WTC11 (cell line): ENCODE results near the gene CIP2A. TPM values are rescaled to one million over a fixed set of nuclear protein-coding genes. Genes with fewer than 3 reads are reported as not detected.
A peak's percentile ranks its signal among the peaks of the same experiment; 100 is the strongest.

ENCODE experiments used
- ATAC-seq: fragments of 200-7000 bp; cut with Tn5 transposase; 2 replicates; pipeline ENCODE4 v1.10.0; 2021; ENCODE audit warnings: mild to moderate bottlenecking, moderate library complexity
- CTCF ChIA-PET: fragments of 300-600 bp; sonication (Branson Sonifier 250); formaldehyde crosslinking; loops from one replicate; lab custom pipeline; 2021; ENCODE audit warnings: antibody characterized with exemption; lab: Charles Lee
- POLR2A ChIA-PET: fragments of 350-600 bp; sonication (Branson Sonifier 250); formaldehyde crosslinking; loops from one replicate; lab custom pipeline; 2021; ENCODE audit warnings: antibody characterized with exemption; lab: Charles Lee
- DNase-seq: peaks from one replicate; pipeline ENCODE4 v3.0.0; 2021; ENCODE audit warnings: low spot score
- H3K27ac Mint-ChIP-seq: 2 replicates; pipeline ENCODE4 v1.8.0; 2021; ENCODE audit warnings: mixed read lengths
- H3K27me3 Mint-ChIP-seq: 2 replicates; pipeline ENCODE4 v1.8.0; 2021; ENCODE audit warnings: low read depth, mild to moderate bottlenecking, moderate library complexity, mixed read lengths
- H3K36me3 Mint-ChIP-seq: 2 replicates; pipeline ENCODE4 v1.8.0; 2021; ENCODE audit warnings: mixed read lengths
- H3K4me1 Mint-ChIP-seq: 2 replicates; pipeline ENCODE4 v1.8.0; 2022; ENCODE audit warnings: mixed read lengths
- H3K4me3 Mint-ChIP-seq: 2 replicates; pipeline ENCODE4 v1.8.0; 2021; ENCODE audit warnings: mild to moderate bottlenecking, moderate library complexity, mixed read lengths
- H3K9me3 Mint-ChIP-seq: 2 replicates; pipeline ENCODE4 v1.8.0; 2021; ENCODE audit warnings: mixed read lengths
- ATF2 ChIP-seq: sonication (generic); formaldehyde crosslinking; IDR thresholded peaks from 2 replicates; pipeline ENCODE4 v1.8.1; 2022; ENCODE audit warnings: low read depth, missing genetic modification reagents, borderline replicate concordance
- ATF3 ChIP-seq: sonication (generic); formaldehyde crosslinking; conservative IDR thresholded peaks from 2 replicates; pipeline ENCODE4 v1.8.1; 2022; ENCODE audit warnings: mild to moderate bottlenecking, missing genetic modification reagents
- CBFB ChIP-seq: sonication (generic); formaldehyde crosslinking; IDR thresholded peaks from 2 replicates; pipeline ENCODE4 v1.8.1; 2022; ENCODE audit warnings: mild to moderate bottlenecking, low read depth, missing genetic modification reagents
- EMX1 ChIP-seq: fragments of 250-450 bp; sonication (Bioruptor Pico); IDR thresholded peaks from 2 replicates; pipeline ENCODE4 v1.8.0; 2021; ENCODE audit warnings: mild to moderate bottlenecking
- FOXJ3 ChIP-seq: sonication (generic); formaldehyde crosslinking; IDR thresholded peaks from 2 replicates; pipeline ENCODE4 v1.9.0; 2021; ENCODE audit warnings: missing genetic modification reagents, mild to moderate bottlenecking, borderline replicate concordance
- GABPB1 ChIP-seq: sonication (generic); formaldehyde crosslinking; IDR thresholded peaks from 2 replicates; pipeline ENCODE4 v1.8.1; 2023; ENCODE audit warnings: mild to moderate bottlenecking, missing genetic modification reagents
- GTF2I ChIP-seq: fragments of 250-450 bp; sonication (Bioruptor Pico); conservative IDR thresholded peaks from 2 replicates; pipeline ENCODE4 v1.4.0; 2021; ENCODE audit warnings: mild to moderate bottlenecking
- JUN ChIP-seq: sonication (generic); formaldehyde crosslinking; IDR thresholded peaks from 2 replicates; pipeline ENCODE4 v1.8.0; 2023; ENCODE audit warnings: mild to moderate bottlenecking, missing genetic modification reagents
- KAT7 ChIP-seq: sonication (generic); formaldehyde crosslinking; IDR thresholded peaks from 2 replicates; pipeline ENCODE4 v1.8.1; 2023; ENCODE audit warnings: missing genetic modification reagents, mild to moderate bottlenecking, borderline replicate concordance
- MAX ChIP-seq: sonication (generic); formaldehyde crosslinking; IDR thresholded peaks from 2 replicates; pipeline ENCODE4 v1.8.0; 2022; ENCODE audit warnings: mild to moderate bottlenecking, missing genetic modification reagents
- NFYB ChIP-seq: sonication (generic); formaldehyde crosslinking; conservative IDR thresholded peaks from 2 replicates; pipeline ENCODE4 v1.8.0; 2022; ENCODE audit warnings: low read depth, missing genetic modification reagents
- NR2C2 ChIP-seq: sonication (generic); formaldehyde crosslinking; IDR thresholded peaks from 2 replicates; pipeline ENCODE4 v1.8.0; 2022; ENCODE audit warnings: mild to moderate bottlenecking, missing genetic modification reagents
- NR3C1 ChIP-seq: sonication (generic); formaldehyde crosslinking; conservative IDR thresholded peaks from 2 replicates; pipeline ENCODE4 v1.8.1; 2023; ENCODE audit warnings: low read depth, mild to moderate bottlenecking, missing genetic modification reagents
- RELA ChIP-seq: sonication (generic); formaldehyde crosslinking; IDR thresholded peaks from 2 replicates; pipeline ENCODE4 v1.8.1; 2022; ENCODE audit warnings: missing genetic modification reagents, mild to moderate bottlenecking, borderline replicate concordance
- SMAD4 ChIP-seq: sonication (generic); formaldehyde crosslinking; IDR thresholded peaks from 2 replicates; pipeline ENCODE4 v1.8.0; 2022; ENCODE audit warnings: mild to moderate bottlenecking, missing genetic modification reagents
- TEAD1 ChIP-seq: sonication (generic); formaldehyde crosslinking; IDR thresholded peaks from 2 replicates; pipeline ENCODE4 v1.8.0; 2022; ENCODE audit warnings: mild to moderate bottlenecking, missing genetic modification reagents
- TP53 ChIP-seq: sonication (generic); formaldehyde crosslinking; IDR thresholded peaks from 2 replicates; pipeline ENCODE4 v1.8.1; 2023; ENCODE audit warnings: mild to moderate bottlenecking, missing genetic modification reagents
- USF1 ChIP-seq: sonication (generic); formaldehyde crosslinking; IDR thresholded peaks from 2 replicates; pipeline ENCODE4 v1.8.0; 2022; ENCODE audit warnings: mild to moderate bottlenecking, missing genetic modification reagents
- ZNF121 ChIP-seq: sonication (generic); formaldehyde crosslinking; IDR thresholded peaks from 2 replicates; pipeline ENCODE4 v1.8.0; 2023; ENCODE audit warnings: missing genetic modification reagents
- ZNF232 ChIP-seq: sonication (generic); formaldehyde crosslinking; IDR thresholded peaks from 2 replicates; pipeline ENCODE4 v1.8.0; 2022; ENCODE audit warnings: mild to moderate bottlenecking, missing genetic modification reagents
- ZNF263 ChIP-seq: sonication (generic); formaldehyde crosslinking; IDR thresholded peaks from 2 replicates; pipeline ENCODE4 v1.8.1; 2022; ENCODE audit warnings: low read depth, mild to moderate bottlenecking, moderate library complexity, missing genetic modification reagents
- total RNA-seq: library from RNA; stranded (reverse); gene quantifications from 3 replicates; pipeline ENCODE4 v1.2.3, GENCODE V29; 2021
- TF ChIP-seq, protein P1 (sequence below): sonication (generic); formaldehyde crosslinking; IDR thresholded peaks from 2 replicates; pipeline ENCODE4 v1.8.1; 2023; ENCODE audit warnings: mild to moderate bottlenecking, missing genetic modification reagents
- TF ChIP-seq, protein P2 (sequence below): fragments of 200-600 bp; IDR thresholded peaks from 2 replicates; pipeline ENCODE4 v1.8.0; 2022; ENCODE audit warnings: antibody characterized with exemption
- TF ChIP-seq, protein P3 (sequence below): sonication (generic); formaldehyde crosslinking; IDR thresholded peaks from 2 replicates; pipeline ENCODE4 v1.8.1; 2022; ENCODE audit warnings: mild to moderate bottlenecking, moderate library complexity, missing genetic modification reagents

The CIP2A gene
- total RNA-seq, 1 experiment from 2014 or later, result 32.8 TPM

DNA sequence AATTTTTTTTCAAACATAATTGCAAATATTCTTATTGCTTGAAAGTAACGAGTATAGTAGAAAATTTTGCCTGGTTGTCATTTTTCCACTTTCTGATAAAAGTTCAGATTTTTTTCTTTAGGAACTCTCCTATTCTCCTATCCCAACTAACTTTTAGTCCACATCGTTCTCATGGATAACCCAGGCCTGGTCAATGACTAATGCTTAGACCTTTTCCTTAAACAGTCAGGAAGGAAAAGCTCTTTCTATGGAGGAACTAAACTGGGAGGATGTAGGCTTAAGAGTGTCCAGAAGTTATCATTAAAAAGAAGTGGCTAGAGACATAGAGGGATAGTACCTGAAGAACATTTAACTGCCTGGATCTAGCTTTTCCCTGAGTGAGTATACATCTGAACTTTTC lies 26.7 kb downstream of the CIP2A start (continued):
- TF ChIP-seq TEAD1, result no peak
- TF ChIP-seq TP53 (CRISPR knock-in tag), result no peak
- TF ChIP-seq NR3C1, result no peak
- TF ChIP-seq MAX (CRISPR knock-in tag), result no peak
- TF ChIP-seq EMX1 (CRISPR knock-in tag), result no peak
- TF ChIP-seq, protein P1, sequence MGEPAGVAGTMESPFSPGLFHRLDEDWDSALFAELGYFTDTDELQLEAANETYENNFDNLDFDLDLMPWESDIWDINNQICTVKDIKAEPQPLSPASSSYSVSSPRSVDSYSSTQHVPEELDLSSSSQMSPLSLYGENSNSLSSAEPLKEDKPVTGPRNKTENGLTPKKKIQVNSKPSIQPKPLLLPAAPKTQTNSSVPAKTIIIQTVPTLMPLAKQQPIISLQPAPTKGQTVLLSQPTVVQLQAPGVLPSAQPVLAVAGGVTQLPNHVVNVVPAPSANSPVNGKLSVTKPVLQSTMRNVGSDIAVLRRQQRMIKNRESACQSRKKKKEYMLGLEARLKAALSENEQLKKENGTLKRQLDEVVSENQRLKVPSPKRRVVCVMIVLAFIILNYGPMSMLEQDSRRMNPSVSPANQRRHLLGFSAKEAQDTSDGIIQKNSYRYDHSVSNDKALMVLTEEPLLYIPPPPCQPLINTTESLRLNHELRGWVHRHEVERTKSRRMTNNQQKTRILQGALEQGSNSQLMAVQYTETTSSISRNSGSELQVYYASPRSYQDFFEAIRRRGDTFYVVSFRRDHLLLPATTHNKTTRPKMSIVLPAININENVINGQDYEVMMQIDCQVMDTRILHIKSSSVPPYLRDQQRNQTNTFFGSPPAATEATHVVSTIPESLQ (CRISPR knock-in tag), result no peak
- TF ChIP-seq, protein P2, sequence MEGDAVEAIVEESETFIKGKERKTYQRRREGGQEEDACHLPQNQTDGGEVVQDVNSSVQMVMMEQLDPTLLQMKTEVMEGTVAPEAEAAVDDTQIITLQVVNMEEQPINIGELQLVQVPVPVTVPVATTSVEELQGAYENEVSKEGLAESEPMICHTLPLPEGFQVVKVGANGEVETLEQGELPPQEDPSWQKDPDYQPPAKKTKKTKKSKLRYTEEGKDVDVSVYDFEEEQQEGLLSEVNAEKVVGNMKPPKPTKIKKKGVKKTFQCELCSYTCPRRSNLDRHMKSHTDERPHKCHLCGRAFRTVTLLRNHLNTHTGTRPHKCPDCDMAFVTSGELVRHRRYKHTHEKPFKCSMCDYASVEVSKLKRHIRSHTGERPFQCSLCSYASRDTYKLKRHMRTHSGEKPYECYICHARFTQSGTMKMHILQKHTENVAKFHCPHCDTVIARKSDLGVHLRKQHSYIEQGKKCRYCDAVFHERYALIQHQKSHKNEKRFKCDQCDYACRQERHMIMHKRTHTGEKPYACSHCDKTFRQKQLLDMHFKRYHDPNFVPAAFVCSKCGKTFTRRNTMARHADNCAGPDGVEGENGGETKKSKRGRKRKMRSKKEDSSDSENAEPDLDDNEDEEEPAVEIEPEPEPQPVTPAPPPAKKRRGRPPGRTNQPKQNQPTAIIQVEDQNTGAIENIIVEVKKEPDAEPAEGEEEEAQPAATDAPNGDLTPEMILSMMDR, result no peak
- TF ChIP-seq ZNF263 (CRISPR knock-in tag), result no peak

DNA sequence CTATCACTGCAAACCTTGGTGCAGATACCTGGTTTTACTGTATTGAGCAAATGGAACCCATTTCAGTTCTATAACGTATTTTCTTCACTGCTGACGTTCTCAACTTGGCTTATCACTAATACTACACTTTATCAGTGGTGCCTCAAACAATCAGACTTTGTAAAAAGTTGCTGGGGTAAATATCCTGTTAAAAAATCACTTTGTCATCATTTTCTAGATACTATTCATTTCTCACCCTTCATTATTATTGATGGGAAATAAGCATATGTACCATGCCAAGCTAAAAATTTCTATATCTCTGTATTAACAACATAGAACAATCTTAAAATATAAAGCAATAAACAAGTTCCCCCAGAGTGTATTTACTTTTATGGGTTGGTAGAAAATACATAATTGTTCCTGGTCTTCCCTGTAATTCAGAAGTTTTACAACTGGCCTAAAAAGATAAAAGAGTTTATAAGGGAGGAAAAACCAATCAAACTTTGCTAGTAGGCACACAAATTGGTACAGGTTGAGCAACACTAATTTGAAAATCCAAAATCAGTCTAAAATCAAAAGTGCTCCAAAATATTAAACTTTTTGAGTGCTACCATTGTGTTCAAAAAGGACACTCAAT lies 33.2 kb downstream of the CIP2A start:
- DNase-seq (no peak), ATAC-seq (no peak)
- Mint-ChIP-seq H3K4me3 (no peak overlapping the region), H3K27me3 (no peaks in the 10 kb centered on the region), H3K36me3 (peaks cover 52% of the 10 kb centered on the region), H3K4me1 (no peaks in the 10 kb centered on the region), H3K27ac (peak overlapping the region; percentile 23; the same call in 1 of the 2 replicates), H3K9me3 (no peaks in the 10 kb centered on the region)
- ChIA-PET POLR2A (no interaction called here), CTCF (no interaction called here)
- TF ChIP-seq FOXJ3, result no peak
- TF ChIP-seq NR2C2 (CRISPR knock-in tag), result no peak
- no peak for TF ChIP-seq ATF3
- TF ChIP-seq USF1 (CRISPR knock-in tag), result no peak
- no peak for TF ChIP-seq ATF2 (CRISPR knock-in tag)

DNA sequence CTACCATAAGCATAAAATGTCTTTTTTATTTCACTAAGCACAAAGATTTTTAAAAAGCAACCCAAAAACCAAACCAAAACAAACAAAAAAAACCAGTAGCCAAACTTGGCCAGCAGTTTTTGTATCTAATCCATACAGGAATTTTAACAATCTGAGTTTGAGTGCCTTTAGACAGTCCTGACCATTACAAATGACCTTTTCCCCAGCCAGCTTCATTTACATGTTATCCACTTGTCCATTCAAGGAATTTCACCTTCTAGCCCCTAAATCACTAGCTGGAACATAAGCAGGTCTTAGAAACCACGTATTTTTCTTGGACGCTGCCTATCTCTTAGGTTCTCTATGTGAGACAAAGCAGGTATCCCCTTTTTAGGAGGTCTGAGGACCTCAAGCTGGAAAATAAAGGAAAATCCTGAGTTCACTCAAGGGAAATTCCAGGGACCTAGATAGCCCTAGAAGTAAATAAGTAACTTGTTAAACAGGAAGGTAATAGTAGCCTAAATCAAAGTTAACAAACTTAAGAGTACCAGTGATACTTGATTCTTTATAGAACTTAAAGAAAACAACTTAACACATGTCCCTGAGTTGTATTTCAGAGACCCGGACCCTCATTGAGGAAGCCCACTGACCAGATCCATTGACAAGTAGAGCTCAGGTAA lies 34.2 kb downstream of the CIP2A start:
- Mint-ChIP-seq H3K4me3 (no peak overlapping the region), H3K36me3 (peaks cover 43% of the 10 kb centered on the region), H3K4me1 (no peaks in the 10 kb centered on the region), H3K27me3 (no peaks in the 10 kb centered on the region), H3K9me3 (no peaks in the 10 kb centered on the region), H3K27ac (no peak overlapping the region)
- TF ChIP-seq RELA (CRISPR knock-in tag), result no peak
- TF ChIP-seq JUN (CRISPR knock-in tag), result no peak
- TF ChIP-seq ZNF121 (CRISPR knock-in tag), result no peak
- TF ChIP-seq, protein P2, result no peak
- TF ChIP-seq, protein P3, sequence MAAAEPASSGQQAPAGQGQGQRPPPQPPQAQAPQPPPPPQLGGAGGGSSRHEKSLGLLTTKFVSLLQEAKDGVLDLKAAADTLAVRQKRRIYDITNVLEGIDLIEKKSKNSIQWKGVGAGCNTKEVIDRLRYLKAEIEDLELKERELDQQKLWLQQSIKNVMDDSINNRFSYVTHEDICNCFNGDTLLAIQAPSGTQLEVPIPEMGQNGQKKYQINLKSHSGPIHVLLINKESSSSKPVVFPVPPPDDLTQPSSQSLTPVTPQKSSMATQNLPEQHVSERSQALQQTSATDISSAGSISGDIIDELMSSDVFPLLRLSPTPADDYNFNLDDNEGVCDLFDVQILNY (CRISPR knock-in tag), result no peak
- no peak for TF ChIP-seq GTF2I
- no peak for TF ChIP-seq KAT7
- TF ChIP-seq ZNF232 (CRISPR knock-in tag), result no peak
- no peak for TF ChIP-seq CBFB (CRISPR knock-in tag)
- TF ChIP-seq NFYB, result no peak
- TF ChIP-seq GABPB1, result no peak
- no peak for TF ChIP-seq SMAD4 (CRISPR knock-in tag)
- POLR2A ChIA-PET, result no interaction called here
- DNase-seq (no peak), ATAC-seq (no peak)
- CTCF ChIA-PET, result interaction anchor here (0.6 kb wide), 1 partner anchor 49 kb away, joined by 3 read pairs; no protein-coding TSS in a partner anchor
